HG03432 (cell line): Measurements from ENCODE around the gene CDH22.

Source experiments
- ATAC-seq: cut with Tn5 transposase; IDR thresholded peaks from one replicate; pipeline ENCODE4 v1.9.1; 2021; ENCODE audit warnings: mild to moderate bottlenecking, moderate library complexity; ENCODE audit not compliant: unreplicated experiment

Gene CDH22

DNA sequence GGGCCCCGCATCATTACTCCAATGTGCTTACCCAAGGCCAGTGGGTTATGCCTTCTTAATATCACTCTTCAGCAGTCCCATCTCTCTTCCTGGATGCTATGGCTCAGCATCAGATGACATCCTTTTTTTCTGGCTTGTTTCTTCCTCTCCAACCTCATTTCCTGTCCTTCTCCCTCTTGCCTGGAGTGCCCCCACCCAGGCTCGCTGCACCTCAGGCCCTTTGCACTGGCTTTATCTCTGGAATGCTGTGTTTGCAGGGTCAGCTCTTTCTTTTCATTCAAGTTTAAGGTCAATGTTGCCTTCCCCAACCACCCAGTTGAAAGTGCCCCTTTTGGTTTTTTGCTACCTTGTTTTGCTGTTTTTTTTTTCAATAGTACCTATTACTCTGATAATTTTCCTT is 153.5 kb downstream of the CDH22 start:
- no peak for ATAC-seq

DNA sequence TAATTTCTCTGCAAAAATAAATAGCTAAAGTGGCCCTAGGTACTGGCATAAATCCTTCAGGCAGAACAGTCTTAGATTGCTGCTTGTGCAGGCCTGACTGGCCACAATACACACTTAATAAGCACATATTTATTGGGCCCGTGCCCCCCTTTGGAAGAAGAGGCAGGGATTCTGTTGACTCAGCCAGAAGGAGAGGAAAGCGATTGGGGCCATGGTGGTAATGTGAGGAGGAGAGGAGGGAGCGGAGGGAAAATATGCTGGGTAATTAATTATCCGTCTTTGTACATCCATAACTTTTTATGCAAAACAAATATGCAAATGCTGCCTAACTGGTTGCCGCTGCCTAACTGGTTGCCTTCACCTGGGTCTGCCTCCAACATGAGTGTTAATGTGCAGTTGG is 154.0 kb downstream of the CDH22 start:
- no peak for ATAC-seq

DNA sequence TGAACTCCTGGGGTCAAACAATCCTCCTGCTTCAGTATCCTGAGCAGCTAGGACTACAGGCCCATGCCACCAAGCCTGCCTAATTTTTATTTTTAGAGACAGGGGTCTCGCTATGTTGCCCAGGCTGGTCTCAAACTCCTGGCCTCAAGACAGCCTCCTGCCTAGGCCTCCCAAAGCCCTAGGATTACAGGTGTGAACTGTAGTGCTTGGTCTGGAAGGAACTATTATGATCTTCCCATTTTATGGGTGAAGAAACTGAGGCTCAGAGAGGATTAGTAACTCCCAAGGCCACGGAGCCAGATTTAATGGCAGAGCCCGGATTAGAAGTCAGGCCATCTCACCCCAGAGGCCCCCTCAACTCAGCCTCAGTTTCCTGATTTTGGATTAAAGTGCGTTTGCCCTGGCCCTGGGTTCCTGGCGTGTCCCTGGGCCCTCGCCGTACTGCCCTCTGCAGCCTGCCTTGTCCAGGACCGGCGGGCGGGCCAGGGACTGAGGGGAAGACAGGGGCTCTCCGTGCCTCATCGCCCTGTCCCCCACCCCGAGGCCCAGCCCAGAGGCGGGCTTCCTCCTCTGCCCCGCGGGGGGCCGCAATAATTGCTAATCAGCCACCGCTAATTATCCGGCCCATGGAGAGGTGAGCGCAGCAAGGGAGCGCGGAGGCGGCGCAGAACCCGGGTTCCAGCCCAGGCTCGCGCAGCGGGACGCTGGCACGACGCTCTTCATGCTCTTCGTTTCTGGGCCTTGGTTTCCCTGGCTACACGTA is 155.3 kb downstream of the CDH22 start:
- no peak for ATAC-seq

DNA sequence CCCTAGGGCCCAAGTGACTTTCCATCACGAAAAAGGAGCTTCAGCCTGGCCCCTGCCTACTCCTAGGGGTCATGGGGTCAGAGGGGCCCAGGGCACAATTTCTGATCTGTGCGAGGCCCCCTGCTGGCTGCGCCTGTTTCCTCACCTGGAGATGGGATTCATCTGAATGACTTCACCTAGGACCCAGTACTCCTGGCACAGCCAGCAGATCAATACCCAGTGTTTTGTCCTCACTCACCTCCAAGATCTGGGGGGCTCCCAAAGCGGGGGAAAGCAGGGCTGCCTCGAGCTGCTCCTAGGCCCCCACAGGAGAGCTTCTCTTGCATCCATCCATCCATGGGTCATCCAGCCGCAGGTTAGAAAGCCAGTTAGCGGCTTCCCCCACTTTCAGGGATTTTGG is 156.4 kb downstream of the CDH22 start:
- no peak for ATAC-seq

DNA sequence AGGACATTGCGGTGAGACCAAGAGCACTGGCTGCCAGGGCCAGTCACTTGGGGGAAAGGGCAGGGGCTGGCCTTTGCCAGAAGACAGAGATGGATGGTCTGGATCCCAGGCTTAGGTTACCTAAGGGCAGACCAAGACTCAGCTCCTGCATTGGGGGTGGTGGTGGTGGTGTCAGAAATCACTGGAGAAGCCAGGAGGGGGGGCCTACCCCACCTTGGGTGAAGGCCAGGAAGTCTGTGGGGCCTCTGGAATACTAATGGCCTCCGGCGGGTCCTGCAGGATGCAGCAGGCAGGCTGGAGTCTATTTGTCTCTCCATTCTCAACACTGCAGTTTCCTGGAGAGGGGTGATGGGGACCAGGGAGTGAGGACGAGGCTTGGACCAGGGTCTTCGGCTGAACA is 157.4 kb downstream of the CDH22 start:
- no peak for ATAC-seq

DNA sequence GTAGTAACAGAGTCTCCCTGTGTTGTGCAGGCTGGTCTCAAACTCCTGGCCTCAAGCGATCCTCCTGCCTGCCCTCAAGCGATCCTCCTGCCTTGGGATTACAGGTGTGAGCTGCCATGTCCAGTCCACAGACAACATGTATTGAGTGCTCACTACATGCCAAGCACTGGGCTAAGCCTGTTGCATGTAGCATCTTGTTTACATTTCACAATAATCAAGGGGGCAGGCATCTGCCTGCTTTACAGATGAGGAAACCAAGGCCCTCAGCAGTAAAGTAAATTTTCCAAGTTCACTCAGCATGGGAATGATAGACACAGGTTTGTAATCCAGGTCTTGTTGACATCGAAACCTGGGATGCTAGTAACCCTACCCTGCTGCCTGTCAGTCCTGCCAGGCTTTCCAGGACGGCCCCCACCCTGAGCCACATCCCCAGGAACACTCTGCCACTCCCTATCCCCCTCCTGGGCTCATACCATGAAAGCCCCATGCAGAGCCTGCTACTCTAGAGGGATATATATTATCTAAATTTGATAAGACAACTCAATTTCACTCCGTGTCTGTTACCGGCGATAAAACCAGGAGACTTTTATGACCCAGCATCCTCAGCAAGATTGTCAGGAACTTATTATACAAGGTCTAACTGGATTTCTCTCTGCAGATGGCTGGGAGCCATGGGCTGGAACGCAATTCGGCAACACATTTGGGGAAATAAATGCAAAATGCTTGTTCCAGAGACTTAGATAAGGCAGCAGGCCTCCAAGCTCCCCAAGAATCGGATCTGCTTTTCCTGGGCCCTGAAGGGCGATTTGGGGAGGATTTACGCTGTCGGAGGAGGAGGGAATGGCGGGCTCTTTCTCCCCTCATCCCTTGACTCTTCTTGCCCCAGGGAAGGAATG is 159.7 kb downstream of the CDH22 start:
- ATAC-seq: no peak

DNA sequence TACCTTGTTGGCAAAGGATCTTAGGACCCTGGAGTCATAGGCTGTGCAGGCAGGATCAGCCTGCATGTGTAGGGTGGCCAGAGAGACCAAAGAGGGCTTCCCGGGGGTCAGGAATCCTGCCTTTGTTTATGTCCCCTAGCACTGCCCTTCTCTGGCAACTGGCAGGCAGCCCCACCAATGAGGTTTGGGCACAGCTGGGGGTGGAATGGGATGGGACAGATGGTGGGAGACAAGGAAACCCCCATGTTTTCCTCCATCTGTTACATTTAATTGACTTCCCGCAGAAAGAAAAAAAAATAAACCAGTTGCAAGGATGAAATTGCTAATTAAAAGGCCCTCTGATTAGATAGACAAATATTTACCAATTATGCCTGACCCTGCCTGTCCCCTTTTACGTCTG is 162.6 kb downstream of the CDH22 start:
- ATAC-seq: no peak

DNA sequence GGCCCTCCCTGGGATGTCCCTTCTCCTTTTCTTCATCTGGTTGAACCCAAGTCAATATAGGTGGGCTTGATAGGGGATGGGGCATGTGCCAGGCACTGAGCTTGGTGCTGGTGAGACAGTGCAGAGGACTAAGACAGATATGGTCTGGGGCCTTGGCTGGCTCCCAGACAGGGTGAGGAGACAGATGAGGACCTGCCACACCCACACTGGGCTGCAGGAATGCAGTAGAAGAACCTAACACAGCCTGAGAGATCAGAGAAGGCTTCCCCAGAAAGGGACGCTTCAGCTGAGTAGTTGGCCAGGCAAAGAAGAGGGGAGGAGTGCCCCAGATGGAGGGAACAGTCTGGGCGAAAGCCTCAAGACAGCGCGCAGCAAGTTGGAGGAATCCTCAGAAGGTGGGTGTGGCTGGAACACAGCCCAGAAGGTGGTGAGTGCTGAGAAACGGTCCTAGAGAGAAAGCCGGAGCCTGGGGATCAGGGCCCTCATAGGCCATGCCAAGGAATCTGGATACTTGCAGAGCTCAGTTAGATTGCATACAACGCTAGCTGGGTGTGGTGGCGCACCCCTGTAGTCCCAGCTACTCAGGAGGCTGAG is 163.8 kb downstream of the CDH22 start:
- no peak for ATAC-seq

DNA sequence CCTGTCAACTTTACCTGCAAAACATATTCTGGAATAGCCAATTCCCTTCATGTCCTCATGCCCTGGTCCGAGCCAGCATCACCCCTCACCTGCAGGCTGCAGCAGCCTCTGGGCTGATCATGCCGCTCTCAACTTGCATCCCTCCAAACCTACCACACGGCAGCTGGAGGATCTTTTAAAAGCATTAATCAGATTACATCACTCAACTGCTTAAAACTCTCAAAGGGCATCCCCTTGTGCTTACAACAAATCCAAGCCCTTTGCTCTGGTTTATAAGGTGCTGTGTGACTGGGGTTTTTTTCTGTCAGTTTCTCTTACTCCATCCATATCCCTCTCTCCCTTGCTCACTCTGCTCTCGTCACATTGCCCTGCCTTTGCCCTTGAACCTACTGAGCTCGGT is 166.2 kb downstream of the CDH22 start:
- ATAC-seq: no peak

DNA sequence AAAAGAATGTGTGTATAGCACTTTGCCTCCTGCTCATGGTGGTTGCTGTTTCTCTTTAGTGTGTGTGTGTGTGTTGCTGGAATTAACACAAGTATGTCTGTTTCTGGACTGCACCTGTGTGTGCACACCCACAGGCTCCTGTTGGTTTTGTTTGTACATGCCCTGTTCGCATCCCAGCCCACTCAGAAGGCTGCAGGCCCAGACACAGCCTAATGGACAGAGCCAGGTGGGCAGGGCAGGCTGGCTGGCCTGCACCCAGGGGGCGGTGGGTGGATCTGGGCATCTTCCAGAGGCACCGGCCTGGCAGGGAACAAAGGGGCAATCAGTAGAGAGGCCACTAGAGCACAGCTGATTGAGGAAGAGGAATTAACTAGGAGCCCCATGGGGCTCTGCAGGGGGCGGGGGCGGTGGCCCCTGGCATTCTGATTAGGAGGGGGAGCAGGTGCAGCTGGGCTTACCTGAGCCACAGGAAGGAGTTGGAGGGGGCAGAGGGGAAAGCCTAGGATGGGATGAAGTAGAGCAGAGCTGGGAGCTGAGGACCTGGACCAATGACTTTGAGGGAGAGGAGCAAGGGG is 168.3 kb downstream of the CDH22 start:
- ATAC-seq: no peak

DNA sequence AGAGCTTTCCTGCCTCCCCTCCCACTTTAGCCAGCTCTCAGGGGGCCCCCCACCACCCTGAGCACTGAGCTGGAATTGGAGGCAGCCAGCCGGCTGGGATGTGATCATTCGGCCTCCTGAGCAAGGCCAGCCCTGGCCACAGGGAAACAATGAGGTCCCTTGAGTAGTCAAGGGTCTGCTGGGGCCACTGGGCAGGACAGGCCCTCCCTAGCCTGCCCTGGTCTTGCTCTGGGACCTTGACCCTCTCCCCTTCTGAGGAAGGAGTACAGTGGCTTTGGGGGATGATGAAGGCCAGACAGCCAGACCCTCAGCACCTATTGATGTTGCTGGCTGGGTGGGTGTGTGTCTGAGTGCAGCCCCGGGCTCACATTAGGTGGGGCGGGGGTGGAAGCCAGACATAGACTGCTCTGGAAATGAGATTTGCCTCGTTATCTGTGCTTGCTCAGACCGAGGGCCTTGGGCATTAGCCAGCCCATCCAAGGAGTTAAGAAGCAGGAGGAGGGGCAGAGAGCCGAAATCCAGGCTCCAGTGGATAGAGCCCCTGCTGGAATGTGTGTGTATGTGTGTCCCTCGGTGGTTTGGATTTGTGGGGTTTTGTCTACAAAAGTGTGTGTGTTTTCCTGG is 168.9 kb downstream of the CDH22 start:
- ATAC-seq: no peak

DNA sequence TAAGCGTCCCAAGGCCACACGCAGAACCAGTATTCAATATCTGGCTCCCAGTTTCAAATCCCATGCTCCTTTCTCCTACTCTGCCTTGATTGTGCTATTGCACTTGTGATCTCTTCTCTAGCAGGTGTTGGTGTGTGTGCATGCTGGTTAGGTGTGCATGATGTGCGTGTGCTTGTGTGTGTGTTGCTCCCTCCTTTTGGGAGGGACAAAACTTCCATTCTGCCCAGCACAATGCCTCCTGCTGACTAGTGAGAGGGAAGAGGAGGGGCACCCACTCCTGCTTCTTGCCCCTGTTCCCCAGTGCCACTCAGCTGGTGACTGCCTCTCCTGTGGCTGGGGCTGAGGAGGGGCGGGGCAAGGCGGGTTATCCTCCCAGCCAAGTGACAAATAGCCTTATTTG is 170.5 kb downstream of the CDH22 start:
- no peak for ATAC-seq

DNA sequence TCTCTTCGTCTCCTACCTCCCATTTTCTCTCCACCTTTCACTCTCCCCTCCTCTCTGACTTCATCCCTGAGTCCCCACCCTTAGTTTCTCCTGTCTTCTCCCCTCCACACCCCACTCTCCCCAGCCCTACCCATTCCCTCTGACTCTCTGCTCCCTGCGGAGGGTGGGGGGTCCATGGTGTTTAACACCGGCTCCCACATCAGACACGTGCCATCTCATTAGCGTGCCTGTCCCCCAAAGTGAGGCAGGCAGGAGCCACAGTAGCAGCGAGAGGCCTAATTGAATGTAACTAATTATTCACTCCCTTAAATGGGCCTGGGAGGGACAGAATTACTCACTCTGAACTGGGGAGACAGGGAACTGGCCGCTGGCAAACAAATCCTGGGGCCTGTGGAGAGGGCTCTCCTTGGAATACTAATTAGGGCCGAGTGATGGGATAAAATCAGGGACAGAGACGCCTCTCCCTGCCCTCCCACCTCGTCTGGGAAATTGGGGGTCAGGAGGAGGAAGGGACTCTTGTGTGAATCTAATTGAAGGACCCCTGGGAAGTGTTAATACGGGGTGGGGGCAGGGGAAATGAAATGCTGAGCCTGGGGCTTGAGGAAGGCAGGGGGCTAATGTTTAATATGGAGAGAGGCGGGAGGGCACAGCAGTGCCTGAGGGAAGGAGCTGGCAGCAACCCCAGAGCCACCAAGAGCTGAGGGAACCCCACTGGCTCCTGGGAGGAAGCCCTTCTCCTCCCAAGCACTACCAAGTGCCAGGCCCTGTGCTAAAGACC is 172.3 kb downstream of the CDH22 start:
- no peak for ATAC-seq

DNA sequence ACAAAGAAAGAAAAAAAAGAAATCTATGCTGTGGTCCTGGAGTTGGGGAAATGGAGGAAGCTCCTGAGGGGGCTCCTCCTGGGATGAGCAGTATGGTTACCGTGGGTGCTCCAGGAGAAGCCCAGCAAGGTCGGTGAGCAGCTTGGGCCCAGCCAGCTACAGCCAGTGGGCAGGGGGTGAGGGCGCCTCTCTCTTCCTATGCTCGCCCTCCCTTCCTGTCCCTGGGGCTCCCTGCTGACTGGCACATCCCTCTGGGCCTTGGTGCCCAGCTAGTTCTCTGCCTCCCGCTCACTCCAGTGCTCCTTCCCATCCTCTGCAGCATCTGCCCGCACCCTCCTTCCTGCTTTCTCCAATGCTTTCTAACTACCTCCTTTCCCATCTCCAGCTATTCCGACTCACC is 173.6 kb downstream of the CDH22 start:
- no peak for ATAC-seq

DNA sequence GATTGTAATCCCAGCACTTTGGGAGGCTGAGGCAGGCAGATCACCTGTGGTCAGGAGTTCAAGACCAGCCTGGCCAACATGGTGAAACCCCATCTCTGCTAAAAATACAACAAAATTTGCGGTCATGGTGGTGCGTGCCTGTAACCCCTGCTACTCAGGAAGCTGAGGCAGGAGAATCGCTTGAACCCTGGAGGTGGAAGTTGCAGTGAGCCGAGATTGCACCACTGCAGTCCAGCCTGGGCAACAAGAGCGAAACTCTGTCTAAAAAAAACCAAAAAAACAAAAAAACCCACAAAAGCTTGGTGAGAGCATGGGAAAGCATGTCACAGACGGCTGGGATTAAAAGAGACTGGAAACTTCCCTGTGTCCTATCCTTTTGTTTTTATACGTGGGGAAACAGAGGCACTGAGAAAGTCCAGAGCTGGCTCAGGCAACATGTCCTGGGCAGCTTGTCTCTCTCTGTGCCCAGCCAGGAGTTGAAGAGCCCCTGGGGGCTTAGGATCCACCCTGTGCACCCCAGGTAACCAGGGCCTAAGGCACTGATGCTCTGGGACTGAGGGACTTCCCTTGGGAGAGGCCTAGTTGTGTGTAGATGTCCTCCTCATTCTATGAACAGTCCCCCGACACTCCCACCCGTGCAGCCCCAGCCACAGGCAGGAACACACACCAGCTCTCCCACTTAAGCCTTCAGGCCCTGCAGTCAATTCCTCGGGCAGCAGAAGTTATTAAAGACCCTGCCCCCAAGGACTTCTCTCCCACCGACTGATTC is 174.2 kb downstream of the CDH22 start:
- ATAC-seq: no peak

DNA sequence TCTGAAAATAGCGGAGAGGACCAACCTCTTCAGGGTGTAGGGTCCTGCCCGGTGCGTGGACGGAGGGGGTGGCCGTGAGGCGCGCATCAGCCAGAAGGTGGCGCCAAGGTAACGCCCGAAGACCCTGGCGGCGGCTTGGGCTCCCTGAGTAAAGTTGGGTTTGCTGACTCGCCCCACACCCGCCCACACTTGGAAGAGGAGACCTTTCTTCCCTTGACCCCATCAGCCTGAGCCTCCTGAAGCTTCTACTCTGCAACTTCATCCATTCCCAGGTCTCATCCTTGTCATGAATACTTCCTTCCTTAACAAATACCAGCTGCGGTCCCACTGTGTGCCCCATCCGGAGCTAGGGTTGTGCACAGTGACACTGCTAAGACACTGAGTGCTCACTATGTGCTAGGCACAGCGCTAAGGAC is 175.6 kb downstream of the CDH22 start:
- ATAC-seq: peak; percentile 49

DNA sequence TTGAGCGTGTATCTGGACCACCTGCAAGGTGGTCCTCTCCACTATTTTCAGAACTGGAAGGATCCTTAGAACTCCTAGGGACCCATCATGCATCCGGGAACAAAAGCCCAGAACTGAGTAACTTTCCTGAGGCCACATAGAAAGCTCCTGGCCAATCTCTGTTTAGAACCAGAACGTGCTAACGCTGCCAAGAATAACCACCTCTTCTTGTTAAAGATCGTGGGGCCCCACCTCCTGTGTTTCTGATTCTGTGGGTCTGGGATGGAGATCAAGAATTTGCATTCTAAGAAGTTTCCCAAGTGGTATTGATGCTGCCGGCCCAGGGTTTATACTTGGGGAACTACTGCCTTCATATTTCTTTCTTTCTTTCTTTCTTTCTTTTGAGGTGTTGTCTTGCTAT is 176.9 kb downstream of the CDH22 start:
- ATAC-seq: no peak

DNA sequence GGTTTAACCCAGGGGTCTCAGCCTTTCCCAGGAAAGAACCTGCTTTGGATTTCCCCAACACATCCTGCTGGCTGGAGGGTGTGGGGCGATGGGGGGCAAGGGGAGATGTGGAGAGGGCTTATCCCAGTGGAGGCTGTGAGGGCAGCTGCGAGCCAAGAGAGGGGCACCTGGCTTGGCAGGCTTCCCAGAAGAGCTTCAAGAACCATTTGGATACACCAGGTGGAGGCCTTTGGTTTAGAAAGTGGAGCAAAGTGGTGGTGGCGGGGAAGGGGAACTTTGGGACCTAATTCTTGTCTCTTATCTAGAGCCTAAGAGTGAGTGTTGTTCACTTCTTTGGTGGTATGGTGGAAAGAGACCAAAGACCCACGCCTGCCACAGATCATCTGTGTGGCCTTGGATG is 177.8 kb downstream of the CDH22 start:
- no peak for ATAC-seq

DNA sequence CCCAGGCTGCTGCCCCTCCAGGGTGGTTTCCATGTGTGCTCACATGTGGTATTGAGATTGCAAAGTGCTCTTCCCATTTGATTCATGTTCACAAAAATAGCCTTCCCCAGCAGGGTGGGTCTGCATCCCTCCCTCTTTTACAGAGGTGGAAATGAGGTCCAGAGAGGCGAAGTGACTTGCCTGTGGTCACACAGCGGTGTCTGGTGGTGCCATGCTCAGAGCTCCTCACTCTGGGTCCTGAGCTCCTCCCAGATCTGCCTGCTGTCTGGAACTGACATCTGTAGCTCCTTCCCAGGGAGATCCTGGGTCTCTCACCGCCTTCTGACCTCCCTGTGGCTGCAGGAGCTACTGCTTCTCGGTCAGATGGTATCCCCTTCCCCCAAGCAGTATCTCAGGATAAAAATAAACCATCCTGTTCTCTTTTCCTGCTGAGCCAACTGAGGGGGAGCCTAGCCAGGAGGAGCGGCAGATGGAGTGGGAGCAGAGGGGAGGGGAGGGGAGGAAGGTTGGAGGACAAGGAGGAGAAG is 178.3 kb downstream of the CDH22 start:
- ATAC-seq: no peak
